Glutamatergic neuron (in vitro differentiated cells): ENCODE measurements around the gene EPS8L1. TPM values are rescaled to one million over a fixed set of nuclear protein-coding genes. Genes with fewer than 3 reads are reported as not detected.

Source experiments
- DNase-seq: peaks from one replicate; pipeline ENCODE4 v3.0.0; 2022
- H3K27ac Mint-ChIP-seq: one replicate; pipeline ENCODE4 v1.8.0; 2020; ENCODE audit warnings: mild to moderate bottlenecking, mixed read lengths, inconsistent platforms; ENCODE audit not compliant: unreplicated experiment
- H3K27me3 Mint-ChIP-seq: one replicate; pipeline ENCODE4 v1.8.0; 2020; ENCODE audit warnings: mild to moderate bottlenecking, moderate library complexity, mixed read lengths, inconsistent platforms; ENCODE audit not compliant: unreplicated experiment
- H3K36me3 Mint-ChIP-seq: one replicate; pipeline ENCODE4 v1.8.0; 2020; ENCODE audit warnings: mild to moderate bottlenecking, mixed read lengths, inconsistent platforms; ENCODE audit not compliant: unreplicated experiment
- H3K4me1 Mint-ChIP-seq: one replicate; pipeline ENCODE4 v1.8.0; 2020; ENCODE audit warnings: mild to moderate bottlenecking, low read depth, mixed read lengths, inconsistent platforms; ENCODE audit not compliant: unreplicated experiment
- H3K4me3 Mint-ChIP-seq: one replicate; pipeline ENCODE4 v1.8.0; 2020; ENCODE audit warnings: mild to moderate bottlenecking, mixed read lengths, inconsistent platforms; ENCODE audit not compliant: unreplicated experiment
- H3K9me3 Mint-ChIP-seq: one replicate; pipeline ENCODE4 v1.8.0; 2020; ENCODE audit warnings: mild to moderate bottlenecking, moderate library complexity, mixed read lengths, inconsistent platforms; ENCODE audit not compliant: unreplicated experiment
- total RNA-seq: library from RNA; stranded (reverse); fragmentation: NEBNext Ultra II Directional; extraction: Animal tissue kit (Norgen Biotek cat#: 25700); gene quantifications from one replicate; pipeline ENCODE4 v1.2.1, GENCODE V29; 2021; ENCODE audit not compliant: unreplicated experiment
- TF ChIP-seq, protein P1 (sequence below): fragments of 200-600 bp; sonication (generic); IDR thresholded peaks from one replicate; pipeline ENCODE4 v1.5.0; 2021; ENCODE audit not compliant: partially characterized antibody, unreplicated experiment

EPS8L1 gene
- total RNA-seq, 1 donor from 2014 or later = 114 TPM

- TF ChIP-seq, protein P1, sequence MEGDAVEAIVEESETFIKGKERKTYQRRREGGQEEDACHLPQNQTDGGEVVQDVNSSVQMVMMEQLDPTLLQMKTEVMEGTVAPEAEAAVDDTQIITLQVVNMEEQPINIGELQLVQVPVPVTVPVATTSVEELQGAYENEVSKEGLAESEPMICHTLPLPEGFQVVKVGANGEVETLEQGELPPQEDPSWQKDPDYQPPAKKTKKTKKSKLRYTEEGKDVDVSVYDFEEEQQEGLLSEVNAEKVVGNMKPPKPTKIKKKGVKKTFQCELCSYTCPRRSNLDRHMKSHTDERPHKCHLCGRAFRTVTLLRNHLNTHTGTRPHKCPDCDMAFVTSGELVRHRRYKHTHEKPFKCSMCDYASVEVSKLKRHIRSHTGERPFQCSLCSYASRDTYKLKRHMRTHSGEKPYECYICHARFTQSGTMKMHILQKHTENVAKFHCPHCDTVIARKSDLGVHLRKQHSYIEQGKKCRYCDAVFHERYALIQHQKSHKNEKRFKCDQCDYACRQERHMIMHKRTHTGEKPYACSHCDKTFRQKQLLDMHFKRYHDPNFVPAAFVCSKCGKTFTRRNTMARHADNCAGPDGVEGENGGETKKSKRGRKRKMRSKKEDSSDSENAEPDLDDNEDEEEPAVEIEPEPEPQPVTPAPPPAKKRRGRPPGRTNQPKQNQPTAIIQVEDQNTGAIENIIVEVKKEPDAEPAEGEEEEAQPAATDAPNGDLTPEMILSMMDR = no peak
- peaks cover 2% of the 10 kb centered on the region for H3K9me3 Mint-ChIP-seq
- peaks cover 4% of the 10 kb centered on the region for H3K27me3 Mint-ChIP-seq
- H3K27ac Mint-ChIP-seq = no peak overlapping the region
- DNase-seq = no peak
- H3K36me3 Mint-ChIP-seq = peaks cover 12% of the 10 kb centered on the region
- no peak overlapping the region for H3K4me3 Mint-ChIP-seq
- peaks cover 4% of the 10 kb centered on the region for H3K4me1 Mint-ChIP-seq
Observed at GRCh38 chr19:55109527-55110291, 34.0 kb downstream of the EPS8L1 start.

DNA sequence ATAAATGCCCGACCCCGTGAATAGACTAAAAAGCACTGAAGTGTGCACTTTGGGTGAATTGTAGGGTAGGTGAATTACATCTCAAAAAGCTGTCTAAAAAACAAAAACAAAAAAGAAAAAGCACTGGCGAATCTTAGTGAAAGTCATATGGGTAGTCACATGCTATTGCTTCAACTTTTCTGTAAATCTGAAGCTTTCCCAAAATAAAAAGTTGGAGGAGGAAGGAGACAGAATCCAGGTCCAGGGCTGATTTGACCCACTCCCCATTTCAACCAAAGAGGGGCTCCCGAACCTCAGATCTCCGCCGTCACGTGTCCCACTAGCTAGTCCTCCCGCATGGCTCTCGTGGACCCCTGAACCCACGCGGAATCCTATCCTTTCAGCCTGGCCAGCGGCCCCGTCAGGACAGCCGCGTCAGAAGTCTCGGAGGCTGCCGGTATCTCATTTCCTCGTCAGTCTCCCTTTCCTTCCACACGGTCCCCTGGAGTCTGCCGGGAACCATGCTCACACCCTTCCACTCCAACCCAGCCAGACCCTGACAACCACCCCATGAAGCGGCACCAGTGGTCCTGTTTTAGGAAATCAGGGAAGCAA, 35.7 kb downstream of the EPS8L1 start:
- TF ChIP-seq, protein P1 = no peak
- Mint-ChIP-seq H3K4me3 (no peak overlapping the region), H3K9me3 (peaks cover 7% of the 10 kb centered on the region), H3K27me3 (peaks cover 10% of the 10 kb centered on the region), H3K4me1 (peaks cover 13% of the 10 kb centered on the region), H3K36me3 (peaks cover 11% of the 10 kb centered on the region), H3K27ac (no peak overlapping the region)
- DNase-seq = no peak

DNA sequence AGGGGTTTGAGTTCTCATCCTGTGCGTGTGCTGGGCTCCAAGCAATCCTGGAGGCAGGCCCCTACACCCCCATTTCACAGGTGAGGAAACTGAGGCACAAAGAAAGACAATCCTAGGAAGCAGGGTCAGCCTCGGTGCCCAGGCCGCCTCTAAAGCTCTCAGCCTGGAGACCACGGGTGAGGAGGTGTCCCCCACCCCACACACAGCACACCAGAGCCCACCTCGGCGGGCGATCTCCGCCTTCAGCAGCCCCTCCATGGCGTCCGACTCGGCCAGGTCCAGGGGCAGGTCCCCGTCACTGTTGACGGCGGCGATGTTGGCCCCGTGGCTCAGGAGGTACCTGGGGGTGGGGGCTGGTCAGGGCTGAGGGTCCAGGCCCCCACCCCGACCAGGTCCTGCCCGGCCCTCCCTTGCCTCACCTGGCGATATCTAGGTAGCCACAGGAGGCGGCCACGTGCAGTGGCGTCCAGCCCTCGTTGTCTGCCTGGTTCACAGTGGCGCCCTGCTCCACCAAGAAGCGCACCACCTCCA, 36.6 kb downstream of the EPS8L1 start:
- Mint-ChIP-seq H3K9me3 (peaks cover 7% of the 10 kb centered on the region), H3K27me3 (peaks cover 16% of the 10 kb centered on the region), H3K4me3 (no peak overlapping the region), H3K36me3 (peaks cover 11% of the 10 kb centered on the region), H3K27ac (no peak overlapping the region), H3K4me1 (peaks cover 13% of the 10 kb centered on the region)
- no peak for DNase-seq
- TF ChIP-seq, protein P1 = no peak

DNA sequence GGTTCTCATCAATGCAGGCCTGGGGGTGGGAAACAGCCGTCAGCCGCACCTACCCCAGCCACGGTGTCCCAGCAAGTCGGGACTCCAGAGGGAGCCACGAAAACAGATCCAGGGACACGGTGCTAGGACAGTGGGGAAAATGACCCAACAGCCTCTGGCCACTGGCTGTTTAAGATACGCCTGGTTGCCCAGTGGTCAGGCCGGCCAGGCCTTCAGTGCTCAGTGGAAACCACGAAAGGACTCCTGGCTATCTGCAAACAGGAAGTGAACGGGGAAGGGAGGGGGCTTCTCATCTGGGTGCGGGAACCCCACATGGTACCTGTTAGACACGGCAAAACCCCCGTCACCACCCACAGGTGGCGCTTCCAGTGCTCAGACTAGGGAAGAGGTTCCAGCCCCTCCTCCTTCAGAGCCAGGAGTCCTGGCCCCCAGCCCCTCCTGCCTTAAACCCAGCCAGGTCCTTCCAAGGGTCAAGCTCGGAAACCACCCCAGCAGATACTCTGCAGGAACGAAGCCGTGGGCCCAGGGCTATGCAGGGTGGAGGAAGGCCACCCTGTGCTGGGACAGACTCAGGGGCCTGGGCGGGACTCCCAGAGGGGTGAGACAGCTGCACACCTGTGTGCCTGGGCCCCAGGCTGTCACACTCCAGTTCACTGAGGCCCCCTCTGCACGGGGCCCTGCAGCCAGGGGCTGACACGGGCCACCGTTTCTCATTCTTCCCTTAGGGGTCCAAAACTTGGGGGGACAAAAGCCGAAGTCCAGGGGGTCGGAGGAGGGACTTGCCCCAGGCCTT, 37.3 kb downstream of the EPS8L1 start:
- peaks cover 11% of the 10 kb centered on the region for H3K36me3 Mint-ChIP-seq
- TF ChIP-seq, protein P1 = no peak
- no peak overlapping the region for H3K4me3 Mint-ChIP-seq
- H3K27me3 Mint-ChIP-seq = peaks cover 19% of the 10 kb centered on the region
- H3K4me1 Mint-ChIP-seq = peaks cover 13% of the 10 kb centered on the region
- peaks cover 7% of the 10 kb centered on the region for H3K9me3 Mint-ChIP-seq
- H3K27ac Mint-ChIP-seq = no peak overlapping the region
- no peak for DNase-seq
